ENCODE measurements around the gene STMN1.

Gene STMN1

DNA sequence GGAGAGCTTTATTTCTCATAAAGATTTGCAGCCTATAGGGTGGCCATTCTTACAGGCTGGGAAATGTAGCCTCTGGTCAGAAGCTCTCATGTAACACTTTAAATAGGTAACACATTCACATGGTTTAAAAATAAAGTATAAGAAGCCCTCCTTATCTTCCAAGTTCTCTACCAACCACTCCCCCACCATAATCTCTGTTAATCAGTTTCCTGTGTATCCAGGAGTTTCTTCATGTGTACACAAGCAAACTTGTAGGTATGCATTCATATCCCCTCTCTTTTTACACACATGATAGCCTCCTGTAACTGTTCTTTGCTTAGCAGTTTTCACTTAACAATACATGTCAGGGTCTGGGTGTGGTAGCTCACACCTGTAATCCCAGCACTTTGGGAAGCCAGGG, 4.9 kb upstream of the STMN1 start:
- no peak for FAIRE-seq

DNA sequence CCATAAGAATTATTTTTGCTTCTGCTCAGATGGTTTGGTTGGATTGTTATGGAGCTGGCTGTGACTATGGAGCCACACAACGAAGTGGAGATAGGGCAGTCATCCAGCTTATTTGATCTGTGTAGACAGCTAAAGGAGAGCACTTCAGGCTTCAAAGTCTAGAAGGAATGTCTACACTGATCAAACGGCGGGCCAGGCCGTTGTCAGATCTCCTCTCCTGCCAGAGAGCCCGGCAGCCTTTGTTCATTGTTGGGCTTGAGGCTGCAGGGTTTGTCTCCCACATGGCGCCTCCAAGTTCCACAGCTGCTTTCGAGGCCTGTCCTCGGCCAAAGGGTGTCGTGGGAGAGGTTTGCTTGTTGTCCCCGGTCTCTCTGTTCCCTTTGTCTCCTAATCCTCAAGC, 2.8 kb upstream of the STMN1 start:
- DNase-seq (ENCODE audit: insufficient read length, low spot score) = no peak
- TF ChIP-seq POLR2A (IDR thresholded peaks at IDR 0.05; ENCODE audit: low read depth, low read length) = no peak
- FAIRE-seq = no peak

More for the DNA sequence above, 4.9 kb upstream of the STMN1 start:
- TF ChIP-seq POLR2A (IDR thresholded peaks at IDR 0.05; ENCODE audit: low read depth, low read length) = no peak
- no peak for DNase-seq (ENCODE audit: insufficient read length, low spot score)

- FAIRE-seq (no peak), DNase-seq (ENCODE audit: insufficient read length, low spot score) (no peak)
- no peak for TF ChIP-seq POLR2A (IDR thresholded peaks at IDR 0.05; ENCODE audit: low read depth, low read length)
Measured at GRCh38 chr1:25908161-25908560, 1.9 kb upstream of the STMN1 start.

- no peak for TF ChIP-seq POLR2A (IDR thresholded peaks at IDR 0.05; ENCODE audit: low read depth, low read length)
- FAIRE-seq (no peak), DNase-seq (ENCODE audit: insufficient read length, low spot score) (no peak)
Measured at GRCh38 chr1:25907601-25908000, 1.4 kb upstream of the STMN1 start.

DNA sequence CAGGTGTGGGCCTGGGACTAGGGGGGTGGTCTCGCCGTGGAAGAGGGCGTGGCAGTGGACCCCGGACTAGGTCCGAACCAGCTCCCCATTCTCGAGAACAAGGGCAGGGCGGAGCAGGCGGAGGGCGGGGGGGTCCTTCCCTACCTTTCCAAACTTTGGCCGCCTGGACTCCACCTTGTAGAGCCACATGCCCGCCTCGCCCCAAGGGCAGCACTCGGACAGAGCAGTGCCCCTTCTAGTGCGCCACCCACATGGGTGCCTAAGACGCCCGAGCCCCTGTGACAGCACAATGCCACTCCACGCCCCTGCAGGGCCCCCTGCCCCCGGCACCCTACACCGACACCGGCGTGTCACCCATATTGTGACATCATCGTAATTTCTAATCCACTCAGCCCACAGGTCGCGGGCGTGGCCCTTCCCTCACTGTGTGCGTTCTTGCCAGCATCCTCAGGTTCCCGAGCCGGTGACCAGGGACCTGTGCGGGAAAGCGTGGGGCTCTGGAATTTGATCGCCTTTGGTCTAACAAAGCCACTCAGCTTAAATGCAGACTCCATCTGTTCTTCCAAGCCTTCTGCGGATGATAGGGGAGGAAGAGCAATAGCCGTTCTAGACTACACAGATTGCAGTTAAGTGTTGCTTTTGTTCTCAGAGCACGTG, 553 bp upstream of the STMN1 start:
- FAIRE-seq (no peak), DNase-seq (ENCODE audit: insufficient read length, low spot score) (no peak)
- no peak for TF ChIP-seq POLR2A (IDR thresholded peaks at IDR 0.05; ENCODE audit: low read depth, low read length)

DNA sequence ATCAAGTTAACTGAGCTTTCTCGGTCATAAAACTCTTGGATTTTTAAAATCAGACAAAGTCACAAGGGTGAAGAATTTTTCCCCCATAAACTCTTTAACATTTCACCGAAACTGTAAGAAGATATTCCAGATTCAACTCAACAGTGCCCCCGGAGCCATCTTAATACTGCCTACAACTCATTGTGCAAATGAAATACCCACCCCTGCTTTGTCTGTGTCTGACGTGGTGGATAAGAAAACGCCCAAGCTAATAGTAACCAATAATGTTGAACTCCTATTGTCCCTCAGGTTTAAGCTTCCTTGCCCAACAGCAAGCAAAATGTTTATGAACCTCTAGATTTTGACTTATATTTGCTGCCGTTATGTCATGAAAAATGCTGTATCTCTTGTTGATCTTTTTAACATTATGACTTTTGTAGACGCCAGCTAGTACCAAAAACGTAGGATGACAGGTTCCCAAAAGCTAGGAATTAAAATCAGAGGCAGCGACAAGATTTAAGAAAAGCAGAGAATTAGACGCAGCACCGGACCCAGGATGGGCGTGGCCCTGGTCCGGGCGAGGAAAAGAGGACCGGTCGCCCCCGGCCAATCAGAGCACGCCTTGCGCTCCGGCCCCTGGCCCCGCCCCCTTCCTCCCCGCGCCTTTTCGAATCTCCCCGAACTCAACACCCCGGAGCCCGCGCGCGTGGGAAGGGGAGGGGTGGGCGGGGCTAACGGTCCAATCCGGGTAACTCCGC, 1.1 kb downstream of the STMN1 start:
- no peak for TF ChIP-seq POLR2A (IDR thresholded peaks at IDR 0.05; ENCODE audit: low read depth, low read length)
- DNase-seq (ENCODE audit: insufficient read length, low spot score) (peak; percentile 67), FAIRE-seq (peak; percentile 38)

- FAIRE-seq (no peak), DNase-seq (ENCODE audit: insufficient read length, low spot score) (no peak)
- no peak for TF ChIP-seq POLR2A (IDR thresholded peaks at IDR 0.05; ENCODE audit: low read depth, low read length)
Measured at GRCh38 chr1:25903986-25904385, 2.2 kb downstream of the STMN1 start.

- DNase-seq (ENCODE audit: insufficient read length, low spot score) (no peak), FAIRE-seq (no peak)
- TF ChIP-seq POLR2A (IDR thresholded peaks at IDR 0.05; ENCODE audit: low read depth, low read length) = no peak
Measured at GRCh38 chr1:25902462-25902861, 3.8 kb downstream of the STMN1 start.

DNA sequence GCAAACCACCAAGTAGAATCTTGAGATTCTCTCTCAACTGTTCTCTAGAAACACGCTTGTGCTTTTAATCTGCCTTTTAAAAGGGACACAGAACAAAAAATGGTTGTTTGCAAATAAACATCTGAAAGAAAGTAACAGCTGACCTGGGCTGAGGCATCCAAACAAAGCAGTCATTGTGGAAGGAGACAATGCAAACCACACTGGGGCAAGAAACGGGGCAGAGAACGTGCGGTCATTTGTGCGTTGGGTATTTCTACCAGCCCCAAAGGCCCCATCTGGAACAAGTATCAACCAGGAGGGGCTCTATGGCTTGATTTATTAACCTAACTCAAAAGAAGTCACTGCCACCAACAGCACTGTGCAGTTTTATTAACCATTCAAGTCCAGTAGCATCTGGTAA, 6.0 kb downstream of the STMN1 start:
- no peak for TF ChIP-seq POLR2A (IDR thresholded peaks at IDR 0.05; ENCODE audit: low read depth, low read length)
- FAIRE-seq = no peak
- no peak for DNase-seq (ENCODE audit: insufficient read length, low spot score)

DNA sequence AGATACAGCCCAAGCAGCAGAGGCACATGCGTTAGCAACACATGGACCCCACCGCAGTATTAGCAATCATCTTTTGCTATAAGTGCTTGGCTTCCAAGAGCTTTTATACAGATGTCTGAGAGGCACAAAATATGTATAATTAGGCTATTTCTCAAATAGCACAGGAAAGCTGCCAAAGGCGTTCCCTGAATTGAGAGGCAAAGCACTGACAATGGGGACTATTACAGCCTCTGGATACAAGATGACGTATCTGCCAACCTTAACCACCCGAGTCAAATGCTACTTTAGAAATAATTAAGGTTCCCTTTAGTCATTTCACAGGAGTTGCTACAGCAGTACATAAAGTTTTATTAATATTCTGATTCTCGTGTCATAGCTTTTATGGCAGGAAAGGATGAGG, 6.4 kb downstream of the STMN1 start:
- no peak for TF ChIP-seq POLR2A (IDR thresholded peaks at IDR 0.05; ENCODE audit: low read depth, low read length)
- no peak for FAIRE-seq
- DNase-seq (ENCODE audit: insufficient read length, low spot score) = no peak

DNA sequence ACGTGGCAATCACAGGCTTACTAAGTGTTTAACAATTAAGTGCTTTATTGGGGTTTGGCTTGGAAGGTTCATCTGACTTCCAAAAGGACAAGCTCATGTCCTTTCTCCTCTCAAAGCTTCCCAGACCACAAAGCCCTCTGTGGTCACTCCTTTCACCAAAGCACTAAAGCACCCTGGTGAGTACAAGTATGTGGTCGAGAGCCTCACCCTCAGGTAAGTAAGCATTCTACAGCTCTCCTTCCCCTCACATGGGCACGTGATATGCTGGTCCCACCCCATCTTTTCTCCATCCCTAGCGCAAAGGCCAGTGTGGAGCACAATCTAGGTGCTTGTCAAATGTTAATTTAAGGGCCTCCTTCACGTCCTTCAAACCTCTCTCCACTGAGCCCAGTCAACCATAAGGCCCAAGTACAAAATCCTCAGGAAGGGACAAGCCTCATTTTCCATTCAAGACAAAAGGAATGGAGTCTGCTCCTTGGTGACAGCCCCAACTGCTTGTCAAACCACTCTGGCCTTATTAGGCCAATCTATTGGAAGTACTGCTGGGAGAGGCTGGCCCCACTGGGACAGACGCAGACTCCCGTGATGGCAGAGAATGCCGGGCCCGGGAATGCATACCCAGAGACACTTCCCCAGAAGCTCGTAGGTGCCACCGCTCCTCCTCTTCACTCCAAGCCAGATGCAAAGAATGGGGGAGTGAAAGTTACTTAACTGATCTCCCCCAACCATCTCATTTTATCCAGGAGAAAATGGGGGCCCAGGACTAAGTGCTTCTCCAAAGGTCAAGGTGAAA, 7.8 kb downstream of the STMN1 start:
- FAIRE-seq = no peak
- TF ChIP-seq POLR2A (IDR thresholded peaks at IDR 0.05; ENCODE audit: low read depth, low read length) = no peak

DNA sequence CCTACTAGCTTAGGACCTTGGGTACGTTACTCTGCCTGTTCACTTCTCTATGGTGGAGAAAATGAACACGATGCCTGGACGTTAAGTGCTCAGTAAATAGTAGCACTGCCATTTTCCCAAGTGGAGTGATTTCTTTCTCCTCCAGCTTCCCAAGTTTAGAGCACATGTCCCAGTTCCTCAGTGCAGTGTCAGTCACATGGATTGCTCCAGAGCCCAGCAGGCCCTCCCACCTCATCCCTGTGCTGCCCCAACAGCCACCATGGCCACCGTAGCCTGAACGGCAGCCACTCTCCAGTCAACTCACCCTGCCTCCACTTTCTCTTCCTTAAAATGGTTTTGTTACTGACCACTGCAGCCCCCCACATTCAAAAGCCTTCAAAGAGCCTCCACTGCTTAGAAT, 8.5 kb downstream of the STMN1 start:
- TF ChIP-seq POLR2A (IDR thresholded peaks at IDR 0.05; ENCODE audit: low read depth, low read length) = no peak
- DNase-seq (ENCODE audit: insufficient read length, low spot score) = no peak
- FAIRE-seq = no peak

More for the DNA sequence above, 7.8 kb downstream of the STMN1 start:
- DNase-seq (ENCODE audit: insufficient read length, low spot score) = no peak

- FAIRE-seq = no peak
- DNase-seq (ENCODE audit: insufficient read length, low spot score) = no peak
Measured at GRCh38 chr1:25896266-25896665, 10.0 kb downstream of the STMN1 start.

DNA sequence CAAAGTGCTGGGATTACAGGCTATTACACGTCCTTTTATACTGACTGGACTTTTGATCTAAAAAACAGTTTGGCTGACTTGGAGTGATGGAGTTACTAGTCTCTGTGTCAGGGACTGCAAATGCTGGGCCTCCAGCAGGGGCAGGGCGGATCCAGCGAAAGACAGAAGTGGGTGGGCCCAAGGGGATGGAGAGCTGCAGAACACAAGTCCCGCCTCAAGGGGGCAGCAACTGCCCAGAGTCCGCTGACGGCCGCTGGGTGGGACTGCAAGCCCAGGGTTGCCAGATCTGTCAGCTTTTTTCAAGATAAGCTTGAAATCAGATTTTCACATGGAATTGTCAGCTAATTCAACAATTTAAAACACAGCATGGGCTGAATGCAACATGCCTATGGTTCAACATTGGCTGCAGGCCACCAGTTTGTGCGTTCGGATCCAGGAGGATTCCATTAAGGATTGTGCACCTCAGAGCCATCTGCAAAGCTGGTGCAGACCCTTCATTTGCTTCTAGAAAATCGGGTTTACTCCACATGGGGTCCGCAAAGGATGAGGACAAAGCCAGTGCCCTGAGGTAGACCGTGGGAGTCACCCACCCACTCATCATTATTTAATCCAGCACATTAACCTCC, 10.7 kb downstream of the STMN1 start:
- FAIRE-seq = peak; percentile 33

More at GRCh38 chr1:25896266-25896665, 10.0 kb downstream of the STMN1 start:
- TF ChIP-seq POLR2A (IDR thresholded peaks at IDR 0.05; ENCODE audit: low read depth, low read length) = no peak

More for the DNA sequence above, 10.7 kb downstream of the STMN1 start:
- TF ChIP-seq POLR2A (IDR thresholded peaks at IDR 0.05; ENCODE audit: low read depth, low read length) = no peak
- no peak for DNase-seq (ENCODE audit: insufficient read length, low spot score)

Data from H54 (cell line).